GM13976 (cell line): Measurements from ENCODE around the gene ZNF483.
A peak's percentile ranks its signal among the peaks of the same experiment; 100 is the strongest.

Source experiments
- DNase-seq: peaks from one replicate; pipeline ENCODE4 v3.0.0; 2012; ENCODE audit warnings: low spot score
- CTCF ChIP-seq: IDR thresholded peaks from 2 replicates; pipeline ENCODE4 v1.5.1; 2012; ENCODE audit warnings: borderline replicate concordance, mild to moderate bottlenecking; ENCODE audit not compliant: insufficient read depth; ENCODE audit errors: extremely low read depth, missing control alignments, control extremely low read depth
- in situ Hi-C: fragments of 300-500 bp; cut with MboI; formaldehyde crosslinking; loops from one replicate; pipeline ENCODE4 v1.12.0; 2022; ENCODE audit warnings: low sequenced_read_pairs, mixed read lengths, inconsistent platforms; ENCODE audit not compliant: unreplicated experiment

ZNF483 gene

GRCh38 chr9:111525056-111525977 is at the start of gene ZNF483:
ZNF483 (plus strand) TSS chr9:111525179; CDS start chr9:111527396, 2,217 bp downstream.
- DNase-seq = peak; percentile 67
- no peak for TF ChIP-seq CTCF
- in situ Hi-C loops = no loop called here

GRCh38 chr9:111475195-111475594 is 49.8 kb upstream of the ZNF483 start:
- in situ Hi-C loops = no loop called here
- TF ChIP-seq CTCF = no peak
- DNase-seq = no peak

- in situ Hi-C loops = no loop called here
- no peak for DNase-seq
- no peak for TF ChIP-seq CTCF
Measured at GRCh38 chr9:111477677-111478076, 47.3 kb upstream of the ZNF483 start.

- no peak for DNase-seq
- in situ Hi-C loops = no loop called here
- no peak for TF ChIP-seq CTCF
Measured at GRCh38 chr9:111481885-111482636, 42.9 kb upstream of the ZNF483 start.

GRCh38 chr9:111482694-111483438 is 42.1 kb upstream of the ZNF483 start:
- DNase-seq = peak; percentile 85
- in situ Hi-C loops = no loop called here
- no peak for TF ChIP-seq CTCF

GRCh38 chr9:111483439-111483857 is 41.5 kb upstream of the ZNF483 start:
- DNase-seq = peak; percentile 78
- no peak for TF ChIP-seq CTCF
- in situ Hi-C loops = no loop called here
